NOMO-1 treated with dmso at 0.1 percent for 144 hours (cell line): ENCODE measurements around the gene KAT6B.

Experiments used
- DNase-seq: peaks from one replicate; lab custom pipeline; 2025; ENCODE audit not compliant: unreplicated experiment; lab: John Stamatoyannopoulos, UW

KAT6B gene

DNA sequence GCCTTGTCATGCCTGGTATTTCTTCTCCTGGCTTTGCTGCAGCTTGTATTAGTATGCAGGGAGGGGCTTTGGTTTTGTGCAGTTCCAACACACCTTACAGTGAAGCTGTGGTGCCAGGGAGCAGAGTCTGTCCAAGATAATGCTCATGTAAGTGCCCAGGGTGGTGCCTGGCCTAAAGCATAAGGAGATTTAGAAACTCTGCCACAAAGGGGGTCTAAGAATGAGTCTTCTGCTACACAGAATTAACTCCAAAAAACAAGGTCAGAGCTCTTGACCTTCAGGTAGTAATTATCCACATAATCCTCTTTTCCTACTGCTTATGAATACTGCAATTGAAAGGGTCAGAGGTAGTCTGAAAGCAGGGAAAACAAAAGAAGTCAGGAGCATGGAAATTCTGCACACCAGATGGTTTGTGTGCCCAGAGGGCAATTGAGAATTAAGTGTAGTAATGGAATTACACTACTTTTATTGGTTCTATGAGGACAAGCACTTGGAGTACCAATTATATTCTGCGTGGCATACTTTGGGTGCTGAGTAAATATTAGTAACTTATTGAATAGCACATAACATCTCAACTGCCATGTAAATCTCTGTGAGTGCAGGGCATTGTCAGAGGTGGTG, 121.5 kb downstream of the KAT6B start:
- DNase-seq: no peak

DNA sequence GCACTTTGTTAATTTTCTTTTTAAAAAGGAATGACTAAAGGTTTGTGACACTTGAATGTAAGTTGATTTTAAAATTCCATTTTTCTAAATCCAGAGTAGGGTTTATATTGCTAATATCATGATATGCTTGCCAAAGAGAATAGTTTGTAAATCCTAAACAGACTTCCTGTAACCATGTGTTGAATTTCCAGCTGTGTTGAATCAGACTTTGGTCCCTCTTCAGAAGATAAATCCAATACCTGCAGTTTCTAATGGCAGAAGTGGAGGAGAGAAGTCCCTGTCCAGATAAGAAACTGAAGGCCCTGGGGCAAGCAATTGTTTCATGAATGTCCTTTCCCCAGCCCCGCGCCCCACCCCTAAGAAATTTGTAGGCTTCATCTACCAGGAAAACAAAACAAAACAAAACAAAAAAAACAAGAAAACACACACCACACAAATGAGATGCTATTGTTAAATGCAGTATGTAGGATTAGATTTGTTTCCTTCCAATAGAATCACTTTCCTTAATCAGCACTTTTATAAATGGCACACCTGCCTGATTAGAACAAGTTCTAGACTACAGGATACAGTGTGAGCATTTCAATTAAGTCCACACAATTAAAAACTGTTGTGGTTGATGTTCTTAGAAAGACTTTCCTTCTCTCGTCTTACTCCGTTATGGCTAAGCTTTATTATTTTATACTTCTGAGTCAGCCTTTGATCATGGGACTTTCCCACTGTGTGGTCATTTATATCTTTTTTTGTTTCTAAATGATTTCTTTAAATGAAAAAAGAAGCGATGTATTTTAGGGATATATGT, 122.8 kb downstream of the KAT6B start:
- DNase-seq: no peak

DNA sequence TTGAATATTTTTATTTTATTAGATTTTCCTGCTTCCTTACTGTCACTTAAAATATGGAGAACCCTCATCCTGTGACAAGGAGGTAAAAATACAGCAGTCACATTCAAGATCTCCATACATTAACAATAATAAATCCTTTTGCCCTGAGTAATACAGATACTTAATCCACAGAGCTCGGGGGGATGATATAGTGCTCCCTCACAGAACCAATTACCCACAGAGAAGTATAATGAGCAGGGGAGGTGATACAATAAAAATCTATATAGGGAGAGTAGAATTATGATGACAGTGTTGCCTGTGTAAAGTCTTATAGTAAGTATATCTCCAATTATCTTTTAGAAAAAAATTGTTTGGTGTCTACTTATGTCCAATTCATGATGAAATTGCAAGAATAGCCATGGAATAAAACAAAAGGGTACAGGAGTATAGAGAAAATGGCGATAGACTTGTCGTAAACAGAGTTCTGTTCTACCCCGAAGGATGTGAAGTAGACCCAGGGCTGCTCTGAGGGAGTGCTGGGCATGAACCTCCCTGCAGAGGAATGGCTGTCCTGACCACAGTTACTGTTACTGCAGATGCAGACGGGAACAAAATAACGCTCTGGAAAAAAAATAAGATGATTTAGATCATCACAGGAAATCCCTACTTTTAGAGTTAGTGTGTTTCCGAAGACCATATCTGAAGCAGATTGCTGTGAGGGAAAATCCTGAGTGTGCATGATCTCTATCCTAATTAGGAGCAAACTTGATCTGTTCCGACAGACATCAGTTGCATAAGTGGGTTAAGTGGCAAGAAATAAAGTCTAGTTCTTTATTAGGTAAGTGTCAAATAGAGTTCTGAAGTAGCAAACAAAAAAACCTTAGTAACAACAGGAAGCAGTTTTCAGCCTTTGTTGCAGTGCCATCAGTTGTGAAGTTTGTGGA, 123.7 kb downstream of the KAT6B start:
- DNase-seq: no peak

DNA sequence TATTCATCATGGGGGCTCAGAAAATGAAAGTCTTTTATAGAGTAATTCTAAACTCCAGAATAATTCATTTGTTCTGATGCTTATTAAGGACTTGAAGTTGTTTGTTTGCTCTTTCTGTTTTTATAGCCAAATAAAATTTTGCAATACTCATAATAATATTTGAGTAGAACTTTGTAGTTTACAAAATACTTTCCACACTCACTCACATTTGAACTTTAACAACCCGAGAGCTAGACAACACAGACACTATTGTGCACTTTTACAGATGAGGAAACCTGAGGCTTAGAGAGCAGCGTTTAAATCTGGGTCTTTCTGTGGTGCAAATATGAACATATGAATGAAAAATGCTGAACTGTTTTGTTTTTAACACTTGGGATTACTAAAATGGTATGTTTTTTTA, 126.8 kb downstream of the KAT6B start:
- DNase-seq: no peak

DNA sequence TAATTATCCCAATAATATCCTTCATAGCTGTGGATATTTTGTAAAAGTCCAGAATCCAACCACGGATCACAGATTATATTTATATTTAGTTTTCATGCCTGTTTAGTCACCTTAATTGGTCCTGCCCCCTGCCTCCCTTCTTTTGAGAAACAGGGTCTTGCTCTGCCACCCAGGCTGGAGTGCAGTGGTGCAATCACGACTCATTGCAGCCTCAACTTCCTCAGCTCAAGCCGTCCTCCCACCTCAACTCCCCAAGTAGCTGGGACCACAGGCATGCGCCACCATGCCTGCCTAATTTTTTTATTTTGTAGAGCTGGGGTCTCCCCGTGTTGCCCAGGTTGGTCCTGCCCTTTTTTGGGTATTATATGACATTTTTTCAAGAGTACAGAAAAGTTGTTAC, 129.4 kb downstream of the KAT6B start:
- no peak for DNase-seq

DNA sequence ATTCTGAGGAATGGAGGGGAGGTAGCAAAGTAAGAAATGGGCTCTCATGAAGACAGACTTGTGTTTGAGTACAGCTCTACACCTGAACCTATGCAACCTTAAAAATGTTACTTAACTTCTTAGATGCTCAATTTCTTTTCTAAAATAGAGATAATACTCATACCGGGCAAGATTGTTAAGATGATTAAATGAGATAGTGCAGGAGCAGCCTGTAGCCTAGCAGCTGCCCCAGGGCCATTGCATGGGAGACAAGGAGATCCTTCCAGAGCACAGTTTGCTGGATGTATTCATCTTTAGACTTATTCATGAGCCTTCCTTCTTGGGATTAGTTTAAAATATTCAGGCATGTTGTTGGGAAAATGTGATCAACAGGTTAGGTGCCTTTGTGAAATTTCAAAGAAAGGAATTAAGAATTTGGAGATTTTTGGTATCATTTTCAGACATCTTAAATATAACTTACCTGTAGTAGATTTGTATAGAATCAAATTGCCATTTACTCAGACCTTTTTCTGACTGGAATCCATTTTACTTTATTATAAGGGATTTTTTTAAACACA, 130.2 kb downstream of the KAT6B start:
- no peak for DNase-seq

DNA sequence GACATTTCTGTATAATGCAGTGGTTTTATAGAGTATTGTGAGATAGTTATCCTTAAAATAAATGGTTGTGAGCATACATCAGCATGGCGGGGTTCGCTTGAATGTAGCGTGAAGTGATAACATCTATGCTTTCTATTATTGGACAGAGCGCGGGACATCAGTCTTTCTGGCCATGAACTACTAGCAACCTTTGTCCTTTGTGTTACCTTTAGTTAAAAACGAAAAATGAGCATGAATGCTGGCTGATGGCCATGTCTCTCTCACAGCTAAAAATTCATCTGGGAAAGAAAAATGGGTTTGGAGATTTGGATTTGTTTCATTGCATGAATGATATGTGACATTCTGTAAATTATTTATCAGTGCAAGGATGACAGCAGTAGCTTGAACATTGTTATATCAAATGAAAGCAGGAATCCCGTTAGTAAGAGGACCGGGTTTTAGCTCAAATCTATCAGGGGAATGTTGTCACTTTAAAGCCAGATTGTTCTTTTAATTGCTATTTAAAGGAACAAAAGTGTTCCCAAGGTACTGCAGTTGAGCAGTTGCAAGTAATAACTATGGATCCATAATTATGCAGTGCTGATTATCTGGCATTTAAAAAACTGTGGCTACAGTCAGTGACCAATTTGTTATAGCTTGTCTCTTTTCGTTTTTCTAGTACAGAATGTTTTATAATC, 131.0 kb downstream of the KAT6B start:
- no peak for DNase-seq

DNA sequence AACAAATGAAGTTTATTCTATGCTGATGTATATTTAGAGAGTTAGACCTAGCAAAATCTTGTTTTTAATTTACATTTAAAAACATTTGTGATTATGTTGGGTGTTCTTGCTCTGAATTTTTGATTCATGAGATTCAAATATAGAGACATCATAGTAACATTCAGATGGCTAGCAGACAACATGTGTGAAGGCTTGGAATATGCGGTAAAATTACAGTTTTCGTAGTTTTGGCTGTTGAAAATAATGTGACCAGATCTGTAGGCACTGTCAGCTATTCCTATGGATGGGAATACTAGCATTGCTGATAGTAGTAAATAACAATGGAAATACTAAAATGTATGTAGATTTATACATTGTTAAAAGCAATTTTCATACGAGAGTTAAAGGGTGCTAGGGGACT, 131.9 kb downstream of the KAT6B start:
- DNase-seq: no peak

DNA sequence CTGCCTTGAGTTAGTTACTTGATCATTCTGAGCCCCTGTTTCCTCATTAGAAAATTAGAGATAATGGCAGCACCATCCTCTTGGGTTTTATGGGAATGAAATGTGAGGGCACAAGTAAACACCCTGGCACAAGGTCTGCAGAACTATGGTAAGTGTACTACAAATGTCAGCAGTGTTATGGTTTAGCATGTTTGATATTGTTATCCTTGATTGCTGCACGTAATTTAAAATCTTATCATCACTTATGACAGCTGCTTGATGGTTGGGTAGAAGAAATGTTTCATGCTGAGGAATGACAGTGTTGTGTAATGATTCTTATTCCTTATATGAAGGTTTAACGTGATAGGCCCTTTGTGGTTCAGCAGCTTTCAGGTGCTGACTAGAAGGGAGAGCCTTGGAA, 134.3 kb downstream of the KAT6B start:
- DNase-seq: no peak

DNA sequence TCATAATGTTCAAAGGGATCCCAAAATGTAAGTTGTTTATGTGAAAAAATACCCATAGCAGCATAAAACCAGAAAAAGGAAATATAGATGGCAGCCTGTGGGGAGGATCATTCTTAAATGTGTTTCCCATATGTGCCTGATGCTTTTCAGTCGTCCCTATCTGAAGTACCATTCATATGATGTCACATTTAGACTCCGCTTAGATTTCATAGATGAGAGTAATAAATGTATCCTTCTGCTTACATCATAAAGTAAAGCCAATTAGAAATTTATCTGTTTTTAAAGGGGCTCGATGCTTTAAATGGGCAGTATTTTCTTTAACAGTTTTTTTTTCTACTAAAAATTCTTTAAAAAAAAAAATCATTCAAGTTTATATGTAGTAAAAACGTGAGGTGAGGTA, 136.1 kb downstream of the KAT6B start:
- DNase-seq: no peak

DNA sequence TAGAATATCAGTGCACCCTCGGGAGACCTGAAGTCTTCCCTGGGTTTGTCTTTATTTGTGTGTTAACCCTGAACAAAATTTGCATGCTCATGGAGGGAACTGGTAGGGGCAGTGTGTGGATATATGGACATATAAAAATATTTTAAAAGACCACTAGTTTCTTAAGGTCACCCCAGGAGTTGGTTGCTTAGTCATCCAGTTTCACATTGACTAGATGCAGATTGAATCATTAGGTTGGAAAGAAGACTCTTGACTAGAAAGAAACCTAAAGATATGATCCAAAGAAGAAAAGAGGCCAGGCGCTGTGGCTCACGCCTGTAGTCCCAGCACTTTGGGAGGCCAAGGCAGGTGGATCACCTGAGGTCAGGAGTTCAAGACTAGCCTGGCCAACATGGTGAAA, 137.1 kb downstream of the KAT6B start:
- no peak for DNase-seq

DNA sequence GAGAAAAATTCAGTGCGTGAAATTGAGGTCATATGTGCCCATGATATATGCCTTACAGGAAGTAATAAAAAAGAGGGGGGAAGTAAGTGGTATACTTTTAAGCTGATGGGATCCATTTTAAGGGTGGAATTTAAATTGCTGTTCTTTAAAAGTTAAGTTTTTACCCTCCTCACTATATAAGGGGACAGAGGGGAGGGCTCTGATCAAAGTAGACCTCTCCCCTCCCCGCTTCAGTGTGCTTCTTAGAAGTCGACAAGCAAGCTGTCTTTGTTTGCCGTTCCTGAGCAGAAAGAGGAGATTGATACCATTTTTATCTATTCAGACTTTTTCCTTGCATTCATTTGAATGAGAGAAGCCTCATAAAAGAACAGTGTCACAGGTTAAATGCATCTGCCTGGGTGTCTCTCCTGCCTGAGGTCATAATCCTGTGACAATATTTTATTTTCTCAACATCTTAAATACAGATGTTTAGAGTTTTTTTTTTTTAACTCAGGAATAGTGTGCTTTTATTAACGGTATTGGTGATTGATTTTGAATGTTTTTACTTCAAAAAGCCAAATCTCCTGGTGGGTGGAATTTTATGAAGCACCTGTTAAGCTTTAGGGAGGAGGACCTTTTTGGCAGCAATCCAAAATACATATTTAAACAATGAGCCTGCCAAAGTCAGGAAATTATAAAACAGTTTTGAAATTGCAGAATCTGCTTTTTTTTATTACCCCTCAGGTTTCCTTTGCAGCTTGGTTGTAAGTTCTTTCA, 141.7 kb downstream of the KAT6B start:
- DNase-seq: no peak

DNA sequence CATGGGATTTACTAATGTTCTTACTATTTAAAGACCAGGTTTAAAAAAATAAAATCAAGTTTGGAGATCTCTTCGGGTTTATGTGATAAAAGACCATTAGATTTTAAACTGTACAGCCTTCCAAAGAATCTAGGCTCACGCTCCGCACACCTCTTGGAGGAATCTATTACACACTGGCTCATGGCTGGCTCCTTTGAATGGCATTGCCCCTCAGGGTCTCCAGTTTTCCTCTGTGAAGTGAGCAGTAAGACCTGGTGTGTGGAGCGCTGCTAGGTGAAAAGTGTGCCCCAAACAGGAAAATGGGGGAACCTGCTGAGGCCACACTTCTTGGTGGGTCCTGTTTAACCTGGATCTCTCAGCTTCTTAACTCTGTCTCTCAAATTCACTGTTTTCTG, 142.3 kb downstream of the KAT6B start:
- no peak for DNase-seq

DNA sequence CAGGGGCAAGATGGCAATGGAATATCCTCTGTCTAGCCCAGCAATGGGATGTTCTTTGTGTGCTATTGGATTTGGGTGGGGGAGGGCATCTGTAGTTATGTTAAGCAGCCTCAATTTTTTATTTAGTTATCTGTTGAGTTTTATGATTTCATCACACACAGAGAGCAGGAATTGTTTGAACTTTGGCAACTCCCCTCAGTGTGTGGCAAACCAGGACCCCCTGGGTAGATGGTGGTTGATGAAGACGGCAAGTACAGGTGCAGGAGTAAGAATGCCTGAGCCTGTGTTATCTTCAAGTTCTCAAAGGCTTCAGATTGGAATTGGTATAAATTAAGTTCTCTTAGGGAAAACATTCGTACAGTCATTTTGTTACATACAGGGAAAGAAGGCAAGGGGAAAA, 142.7 kb downstream of the KAT6B start:
- DNase-seq: no peak

DNA sequence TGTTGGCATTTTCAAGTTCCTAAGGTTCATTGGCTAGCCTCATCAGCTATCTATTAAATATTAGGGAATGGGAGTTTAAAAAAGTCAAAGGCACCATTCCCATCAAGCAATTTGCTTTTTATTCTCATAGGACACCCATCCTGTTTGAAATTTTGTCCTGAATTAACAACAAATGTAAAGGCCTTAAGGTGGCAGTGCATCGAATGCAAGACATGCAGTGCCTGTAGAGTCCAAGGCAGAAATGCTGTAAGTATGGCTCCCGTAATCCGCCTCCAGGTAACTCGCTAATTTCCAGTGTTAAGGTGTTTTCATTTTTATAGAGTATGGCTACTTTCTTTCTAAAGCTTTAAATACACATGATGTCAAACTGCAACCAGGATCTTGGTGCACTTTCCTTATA, 143.1 kb downstream of the KAT6B start:
- no peak for DNase-seq

DNA sequence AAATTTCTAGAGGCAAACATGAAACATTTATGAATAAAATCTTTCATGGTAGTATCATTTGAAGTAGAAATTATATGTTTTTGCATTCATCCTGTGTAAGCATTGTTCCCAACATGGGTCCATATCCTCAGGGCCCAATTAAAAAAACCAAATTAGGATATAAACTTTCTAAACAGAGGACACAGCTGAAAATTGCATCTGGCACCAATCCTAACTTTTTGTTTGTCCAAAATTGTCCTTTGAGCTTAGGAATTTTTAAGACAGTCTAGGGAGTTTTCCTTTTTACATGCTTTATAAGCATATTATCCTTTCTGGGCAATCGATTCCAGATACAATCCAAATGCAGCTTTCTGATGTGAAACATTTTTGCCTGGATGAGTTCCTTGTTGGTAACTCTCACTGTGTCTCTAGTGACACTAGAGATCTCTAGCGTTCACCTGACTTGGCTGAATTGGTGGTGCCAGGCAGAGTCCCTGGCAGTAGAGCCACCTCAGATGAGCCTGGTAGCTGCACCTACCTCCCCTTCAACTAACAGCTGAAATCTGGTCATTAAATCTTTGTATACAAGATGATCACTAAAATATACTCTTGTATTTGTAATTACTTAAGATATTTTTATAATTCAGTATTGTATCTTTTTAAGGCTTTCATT, 147.5 kb downstream of the KAT6B start:
- no peak for DNase-seq

DNA sequence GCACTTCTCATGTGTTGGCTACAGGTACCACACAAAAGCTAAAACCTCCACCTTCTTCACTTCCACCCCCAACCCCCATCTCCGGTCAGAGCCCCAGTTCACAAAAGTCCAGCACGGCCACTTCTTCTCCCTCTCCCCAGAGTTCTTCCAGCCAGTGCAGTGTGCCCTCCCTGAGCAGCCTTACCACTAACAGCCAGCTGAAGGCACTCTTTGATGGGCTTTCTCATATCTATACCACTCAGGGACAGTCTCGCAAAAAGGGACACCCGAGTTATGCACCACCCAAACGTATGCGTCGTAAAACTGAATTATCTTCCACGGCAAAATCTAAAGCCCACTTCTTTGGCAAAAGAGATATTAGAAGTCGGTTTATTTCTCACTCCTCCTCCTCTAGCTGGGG, 149.4 kb downstream of the KAT6B start:
- no peak for DNase-seq

DNA sequence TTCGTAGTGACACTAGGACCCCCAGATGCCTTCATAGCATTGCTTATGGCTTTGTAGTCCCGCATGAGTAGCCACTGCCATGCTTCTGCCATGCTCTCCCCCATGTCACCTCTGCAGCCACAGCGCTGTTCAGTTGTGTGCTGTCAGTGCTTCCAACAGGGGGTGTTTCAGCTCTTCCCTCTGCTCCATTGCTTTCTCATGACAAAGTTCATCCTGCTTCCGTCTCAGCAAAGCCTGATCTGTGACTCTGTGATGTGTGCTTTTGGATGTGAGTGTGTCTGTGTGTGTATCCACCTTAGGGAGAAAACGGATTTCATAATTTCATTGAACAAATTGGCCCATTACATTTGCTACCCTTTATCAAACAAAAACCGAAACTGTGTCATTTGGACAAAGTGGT, 150.2 kb downstream of the KAT6B start:
- no peak for DNase-seq

DNA sequence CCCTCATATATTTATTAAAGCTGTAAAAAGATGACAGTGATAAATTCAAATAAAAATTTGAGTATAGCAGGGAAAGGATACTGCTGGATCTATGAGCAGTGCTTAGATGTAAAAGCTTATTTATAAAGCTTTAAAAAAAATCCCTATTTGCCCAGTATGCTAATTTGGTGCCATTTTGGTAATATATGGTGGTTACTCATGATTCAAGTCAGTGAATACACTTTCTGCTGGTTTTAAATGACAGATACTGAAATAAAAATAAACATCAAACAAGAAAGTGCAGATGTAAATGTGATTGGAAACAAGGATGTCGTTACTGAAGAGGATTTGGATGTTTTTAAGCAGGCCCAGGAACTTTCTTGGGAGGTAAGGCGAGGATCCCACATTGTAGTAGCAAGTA, 150.7 kb downstream of the KAT6B start:
- no peak for DNase-seq
